ENCODE data around the gene ISCA2.
"Not testable (repeated sequence)": the region's sequence is repeated elsewhere in the genome, so short reads cannot be mapped to it uniquely, and the experiment has no call there.

ISCA2 gene

GRCh38 chr14:74532246-74532645 is 38.7 kb downstream of the ISCA2 start:
- H3K27me3 ChIP-seq (ENCODE audit: low read depth): no peaks in the 10 kb centered on the region
- in situ Hi-C loops (cut with MboI; ENCODE audit: low sequenced_read_pairs): no loop called here
- no peak for DNase-seq (ENCODE audit: low spot score in 2 of 2)
- H3K36me3 ChIP-seq (replicated peaks): no peaks in the 10 kb centered on the region
- peaks cover 6% of the 10 kb centered on the region for H3K4me1 ChIP-seq
- no peak overlapping the region for H3K4me3 ChIP-seq
- H3K9me3 ChIP-seq: no peaks in the 10 kb centered on the region

GRCh38 chr14:74533576-74533975 is 40.0 kb downstream of the ISCA2 start:
- Histone ChIP-seq H3K4me1 (peaks cover 6% of the 10 kb centered on the region), H3K36me3 (replicated peaks) (no peaks in the 10 kb centered on the region), H3K27me3 (ENCODE audit: low read depth) (no peaks in the 10 kb centered on the region), H3K4me3 (no peak overlapping the region), H3K9me3 (no peaks in the 10 kb centered on the region)
- no peak for DNase-seq (ENCODE audit: low spot score in 2 of 2)
- in situ Hi-C loops (cut with MboI; ENCODE audit: low sequenced_read_pairs): no loop called here

GRCh38 chr14:74535756-74536325 is 42.3 kb downstream of the ISCA2 start:
- Histone ChIP-seq H3K9me3 (no peaks in the 10 kb centered on the region), H3K4me1 (peaks cover 6% of the 10 kb centered on the region), H3K4me3 (no peak overlapping the region), H3K36me3 (replicated peaks) (no peaks in the 10 kb centered on the region), H3K27me3 (ENCODE audit: low read depth) (no peaks in the 10 kb centered on the region)
- DNase-seq (ENCODE audit: low spot score in 2 of 2): no peak
- in situ Hi-C loops (cut with MboI; ENCODE audit: low sequenced_read_pairs): no loop called here

- H3K4me3 ChIP-seq; DNase-seq (ENCODE audit: low spot score in 2 of 2); H3K36me3 ChIP-seq (replicated peaks); in situ Hi-C loops (cut with MboI; ENCODE audit: low sequenced_read_pairs); H3K4me1 ChIP-seq; H3K27me3 ChIP-seq (ENCODE audit: low read depth); H3K9me3 ChIP-seq: not testable (repeated sequence)
Observed at GRCh38 chr14:74536336-74536735, 42.8 kb downstream of the ISCA2 start.

GRCh38 chr14:74538411-74539391 is 45.1 kb downstream of the ISCA2 start:
- Histone ChIP-seq H3K4me1 (no peaks in the 10 kb centered on the region), H3K4me3 (no peak overlapping the region), H3K27me3 (ENCODE audit: low read depth) (peaks cover 8% of the 10 kb centered on the region), H3K36me3 (replicated peaks) (no peaks in the 10 kb centered on the region), H3K9me3 (no peaks in the 10 kb centered on the region)
- no peak for DNase-seq (ENCODE audit: low spot score in 2 of 2)
- in situ Hi-C loops (cut with MboI; ENCODE audit: low sequenced_read_pairs): no loop called here

GRCh38 chr14:74539503-74539902 is 45.9 kb downstream of the ISCA2 start:
- Histone ChIP-seq H3K4me1 (no peaks in the 10 kb centered on the region), H3K4me3 (no peak overlapping the region), H3K36me3 (replicated peaks) (no peaks in the 10 kb centered on the region), H3K27me3 (ENCODE audit: low read depth) (peaks cover 16% of the 10 kb centered on the region), H3K9me3 (no peaks in the 10 kb centered on the region)
- DNase-seq (ENCODE audit: low spot score in 2 of 2): no peak
- in situ Hi-C loops (cut with MboI; ENCODE audit: low sequenced_read_pairs): no loop called here

- H3K4me1 ChIP-seq: no peaks in the 10 kb centered on the region
- in situ Hi-C loops (cut with MboI; ENCODE audit: low sequenced_read_pairs): no loop called here
- H3K36me3 ChIP-seq (replicated peaks): no peaks in the 10 kb centered on the region
- peaks cover 16% of the 10 kb centered on the region for H3K27me3 ChIP-seq (ENCODE audit: low read depth)
- no peaks in the 10 kb centered on the region for H3K9me3 ChIP-seq
- DNase-seq (ENCODE audit: low spot score in 2 of 2): no peak
- no peak overlapping the region for H3K4me3 ChIP-seq
Observed at GRCh38 chr14:74541225-74541624, 47.7 kb downstream of the ISCA2 start.

GRCh38 chr14:74542056-74542685 is 48.6 kb downstream of the ISCA2 start:
- Histone ChIP-seq H3K9me3 (no peaks in the 10 kb centered on the region), H3K36me3 (replicated peaks) (no peaks in the 10 kb centered on the region), H3K27me3 (ENCODE audit: low read depth) (peaks cover 16% of the 10 kb centered on the region), H3K4me1 (no peaks in the 10 kb centered on the region), H3K4me3 (no peak overlapping the region)
- DNase-seq (ENCODE audit: low spot score in 2 of 2): no peak
- in situ Hi-C loops (cut with MboI; ENCODE audit: low sequenced_read_pairs): no loop called here

GRCh38 chr14:74543771-74544438 is 50.3 kb downstream of the ISCA2 start:
- H3K9me3 ChIP-seq: no peaks in the 10 kb centered on the region
- H3K36me3 ChIP-seq (replicated peaks): no peaks in the 10 kb centered on the region
- no peak overlapping the region for H3K4me3 ChIP-seq
- H3K4me1 ChIP-seq: no peaks in the 10 kb centered on the region
- DNase-seq (ENCODE audit: low spot score in 2 of 2): no peak
- peaks cover 16% of the 10 kb centered on the region for H3K27me3 ChIP-seq (ENCODE audit: low read depth)
- in situ Hi-C loops (cut with MboI; ENCODE audit: low sequenced_read_pairs): no loop called here

- Histone ChIP-seq H3K36me3 (replicated peaks) (no peaks in the 10 kb centered on the region), H3K27me3 (ENCODE audit: low read depth) (peaks cover 16% of the 10 kb centered on the region), H3K4me1 (no peaks in the 10 kb centered on the region), H3K4me3 (no peak overlapping the region), H3K9me3 (no peaks in the 10 kb centered on the region)
- DNase-seq (ENCODE audit: low spot score in 2 of 2): no peak
- in situ Hi-C loops (cut with MboI; ENCODE audit: low sequenced_read_pairs): no loop called here
Observed at GRCh38 chr14:74545386-74545785, 51.8 kb downstream of the ISCA2 start.

- in situ Hi-C loops (cut with MboI; ENCODE audit: low sequenced_read_pairs): no loop called here
- Histone ChIP-seq H3K4me3 (no peak overlapping the region), H3K27me3 (ENCODE audit: low read depth) (peaks cover 16% of the 10 kb centered on the region), H3K36me3 (replicated peaks) (no peaks in the 10 kb centered on the region), H3K4me1 (no peaks in the 10 kb centered on the region), H3K9me3 (no peaks in the 10 kb centered on the region)
- DNase-seq (ENCODE audit: low spot score in 2 of 2): no peak
Observed at GRCh38 chr14:74546416-74546815, 52.9 kb downstream of the ISCA2 start.

All from HAP-1 (cell line).